Peyer's patch (tissue), 4 donors: ENCODE data around the gene SLC7A6.

Experiments
- POLR2A ChIP-seq, 2 donors: fragments of 450-650 bp; IDR thresholded peaks; one replicate each; pipeline ENCODE4 v1.5.1; 2017; ENCODE audit warnings: antibody characterized with exemption in 2 of 2, mild to moderate bottlenecking in 2 of 2, moderate library complexity in 2 of 2
- TF ChIP-seq, protein P1 (sequence below), 6 experiments: fragments of 450-650 bp in 4 of 6; fragments of 200-600 bp in 2 of 6; sonication (generic) in 1 of 6; IDR thresholded peaks; one replicate each; pipeline ENCODE4 v1.5.1; 2017 to 2019; ENCODE audit warnings: antibody characterized with exemption in 6 of 6, mild to moderate bottlenecking in 3 of 6, moderate library complexity in 1 of 6

DNA sequence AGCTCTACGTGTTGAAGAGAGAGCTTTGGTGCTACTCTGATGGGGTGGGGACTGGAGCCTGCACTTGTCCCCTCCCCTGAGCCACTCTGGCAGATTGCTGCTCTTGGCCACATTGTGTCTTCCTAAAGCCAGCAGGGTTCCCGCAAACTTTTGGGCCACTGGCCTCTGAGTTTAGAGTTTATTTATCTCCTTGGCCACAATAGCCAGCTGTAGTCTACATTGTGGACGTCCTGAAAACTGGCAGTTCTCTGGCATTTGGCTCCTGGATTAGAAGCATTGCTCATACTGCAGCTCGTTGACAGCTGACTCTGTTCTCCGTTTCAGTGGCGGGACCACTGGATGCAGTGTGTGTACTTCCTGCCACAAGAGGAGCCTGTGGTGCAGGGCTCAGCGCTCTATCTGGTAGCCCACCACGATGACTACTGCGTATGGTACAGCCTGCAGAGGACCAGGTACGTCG, 81.1 kb downstream of the SLC7A6 start:
- TF ChIP-seq, protein P1, sequence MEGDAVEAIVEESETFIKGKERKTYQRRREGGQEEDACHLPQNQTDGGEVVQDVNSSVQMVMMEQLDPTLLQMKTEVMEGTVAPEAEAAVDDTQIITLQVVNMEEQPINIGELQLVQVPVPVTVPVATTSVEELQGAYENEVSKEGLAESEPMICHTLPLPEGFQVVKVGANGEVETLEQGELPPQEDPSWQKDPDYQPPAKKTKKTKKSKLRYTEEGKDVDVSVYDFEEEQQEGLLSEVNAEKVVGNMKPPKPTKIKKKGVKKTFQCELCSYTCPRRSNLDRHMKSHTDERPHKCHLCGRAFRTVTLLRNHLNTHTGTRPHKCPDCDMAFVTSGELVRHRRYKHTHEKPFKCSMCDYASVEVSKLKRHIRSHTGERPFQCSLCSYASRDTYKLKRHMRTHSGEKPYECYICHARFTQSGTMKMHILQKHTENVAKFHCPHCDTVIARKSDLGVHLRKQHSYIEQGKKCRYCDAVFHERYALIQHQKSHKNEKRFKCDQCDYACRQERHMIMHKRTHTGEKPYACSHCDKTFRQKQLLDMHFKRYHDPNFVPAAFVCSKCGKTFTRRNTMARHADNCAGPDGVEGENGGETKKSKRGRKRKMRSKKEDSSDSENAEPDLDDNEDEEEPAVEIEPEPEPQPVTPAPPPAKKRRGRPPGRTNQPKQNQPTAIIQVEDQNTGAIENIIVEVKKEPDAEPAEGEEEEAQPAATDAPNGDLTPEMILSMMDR (IDR thresholded peaks at IDR 0.05): no peak
- no peak for TF ChIP-seq POLR2A (IDR thresholded peaks at IDR 0.05)
